Measurements from ENCODE around the gene ATRNL1.

ATRNL1 gene

GRCh38 chr10:115861864-115862263, 768.7 kb downstream of the ATRNL1 start:
- DNase-seq (ENCODE audit: low spot score): peak; percentile 74
- ChIA-PET POLR2A (ENCODE audit: low non-redundant PET) (no interaction called here), CTCF (interaction anchor here (0.7 kb wide), 1 partner anchor 68 kb away, joined by 3 read pairs; no protein-coding TSS in a partner anchor)
- H3K27ac ChIP-seq: no peak overlapping the region
- TF ChIP-seq CTCF (conservative IDR thresholded peaks at IDR 0.05; ENCODE audit: low read depth): no peak

GRCh38 chr10:115866174-115866573, 773.0 kb downstream of the ATRNL1 start:
- POLR2A ChIA-PET (ENCODE audit: low non-redundant PET): no interaction called here

GRCh38 chr10:115866691-115867090, 773.5 kb downstream of the ATRNL1 start:
- ChIA-PET CTCF (no interaction called here), POLR2A (ENCODE audit: low non-redundant PET) (interaction anchor here (0.6 kb wide), 1 partner anchor 48 kb away, joined by 3 read pairs; no protein-coding TSS in a partner anchor)
- TF ChIP-seq CTCF (conservative IDR thresholded peaks at IDR 0.05; ENCODE audit: low read depth): no peak

More at GRCh38 chr10:115866174-115866573, 773.0 kb downstream of the ATRNL1 start:
- no peak for DNase-seq (ENCODE audit: low spot score)
- TF ChIP-seq CTCF (conservative IDR thresholded peaks at IDR 0.05; ENCODE audit: low read depth): no peak
- CTCF ChIA-PET: interaction anchor here (0.6 kb wide), 1 partner anchor 687 kb away, joined by 4 read pairs; no protein-coding TSS in a partner anchor
- H3K27ac ChIP-seq: no peak overlapping the region

GRCh38 chr10:115867305-115867704, 774.1 kb downstream of the ATRNL1 start:
- no peak overlapping the region for H3K27ac ChIP-seq
- CTCF ChIA-PET: no interaction called here
- DNase-seq (ENCODE audit: low spot score): no peak
- POLR2A ChIA-PET (ENCODE audit: low non-redundant PET): interaction anchor here (0.6 kb wide), 1 partner anchor 49 kb away, joined by 3 read pairs; no protein-coding TSS in a partner anchor
- TF ChIP-seq CTCF (conservative IDR thresholded peaks at IDR 0.05; ENCODE audit: low read depth): no peak

More at GRCh38 chr10:115866691-115867090, 773.5 kb downstream of the ATRNL1 start:
- no peak for DNase-seq (ENCODE audit: low spot score)
- H3K27ac ChIP-seq: no peak overlapping the region

- TF ChIP-seq CTCF (conservative IDR thresholded peaks at IDR 0.05; ENCODE audit: low read depth): no peak
- CTCF ChIA-PET: interaction anchor here (1.0 kb wide), 1 partner anchor 416 kb away, joined by 3 read pairs; no protein-coding TSS in a partner anchor
- H3K27ac ChIP-seq: no peak overlapping the region
- DNase-seq (ENCODE audit: low spot score): no peak
- POLR2A ChIA-PET (ENCODE audit: low non-redundant PET): no interaction called here
Observed at GRCh38 chr10:115871855-115872254, 778.7 kb downstream of the ATRNL1 start.

- no peak overlapping the region for H3K27ac ChIP-seq
- CTCF ChIA-PET: interaction anchor here (1.0 kb wide), 1 partner anchor 25 kb away, joined by 3 read pairs; no protein-coding TSS in a partner anchor
- no peak for TF ChIP-seq CTCF (conservative IDR thresholded peaks at IDR 0.05; ENCODE audit: low read depth)
- DNase-seq (ENCODE audit: low spot score): no peak
- POLR2A ChIA-PET (ENCODE audit: low non-redundant PET): no interaction called here
Observed at GRCh38 chr10:115875172-115875571, 782.0 kb downstream of the ATRNL1 start.

All from RWPE1 (cell line).